ENCODE measurements around the gene ZC3H12D. TPM values are rescaled to one million over a fixed set of nuclear protein-coding genes. Genes with fewer than 3 reads are reported as not detected.

ZC3H12D gene
- total and polyA plus RNA-seq, 4 experiments from 2014 or later, result 3.1 to 106 (median 50.6) TPM

DNA sequence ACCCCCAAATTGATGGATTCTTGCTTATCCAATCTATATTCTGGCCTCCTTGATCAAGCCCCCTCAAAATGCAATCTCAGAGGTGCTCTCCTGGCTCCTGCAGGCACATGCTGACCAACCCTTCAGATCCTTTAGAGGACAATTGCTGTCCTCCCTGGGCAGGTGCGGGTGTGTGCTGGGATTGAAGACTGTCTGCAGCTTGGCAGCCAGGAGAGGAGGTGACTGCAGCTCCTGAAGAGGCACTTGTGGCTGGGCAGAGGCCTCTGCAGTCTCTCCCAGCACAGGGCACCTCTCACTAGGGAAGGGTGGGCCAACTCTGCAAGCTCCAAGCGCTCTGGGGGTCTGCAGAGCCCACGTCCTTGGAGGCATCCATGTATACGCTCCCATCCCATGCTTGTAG lies 56.2 kb downstream of the ZC3H12D start:
- peaks cover 3 to 5% (median 4%) of the 10 kb centered on the region in 4 donors for H3K4me1 Mint-ChIP-seq
- peak overlapping the region in 2 of 7 donors; percentile 46 to 68 for H3K27ac Mint-ChIP-seq
- H3K4me3 ChIP-seq (ENCODE audit: low read length in 2 of 2), result no peak overlapping the region
- no peaks in the 10 kb centered on the region for H3K36me3 ChIP-seq (ENCODE audit: insufficient read depth, low read length)
- no peaks in the 10 kb centered on the region for H3K9me3 Mint-ChIP-seq
- no peaks in the 10 kb centered on the region for H3K27me3 ChIP-seq (ENCODE audit: insufficient read depth, low read length)
- H3K27me3 Mint-ChIP-seq, result no peaks in the 10 kb centered on the region
- intact Hi-C loops (cut with micrococcal nuclease), result no loop called here
- no peak for DNase-seq
- H3K4me3 Mint-ChIP-seq, result no peak overlapping the region
- POLR2A ChIA-PET (ENCODE audit: partially characterized antibody), result interaction anchor here (0.6 kb wide), 1 partner anchor 399 kb away, joined by 4 read pairs; no protein-coding TSS in a partner anchor
- H3K36me3 Mint-ChIP-seq, result no peaks in the 10 kb centered on the region
- CTCF ChIA-PET (ENCODE audit: partially characterized antibody), result interaction anchor here (1.1 kb wide), 1 partner anchor 88 kb away, joined by 7 read pairs; no protein-coding TSS in a partner anchor
- H3K4me1 ChIP-seq (ENCODE audit: insufficient read depth, low read length), result peaks cover 8% of the 10 kb centered on the region
- H3K27ac ChIP-seq (ENCODE audit: low read depth, low read length), result no peak overlapping the region
- H3K9me3 ChIP-seq (ENCODE audit: control insufficient read depth in 1 of 2, low read length in 2 of 2), result no peaks in the 10 kb centered on the region

DNA sequence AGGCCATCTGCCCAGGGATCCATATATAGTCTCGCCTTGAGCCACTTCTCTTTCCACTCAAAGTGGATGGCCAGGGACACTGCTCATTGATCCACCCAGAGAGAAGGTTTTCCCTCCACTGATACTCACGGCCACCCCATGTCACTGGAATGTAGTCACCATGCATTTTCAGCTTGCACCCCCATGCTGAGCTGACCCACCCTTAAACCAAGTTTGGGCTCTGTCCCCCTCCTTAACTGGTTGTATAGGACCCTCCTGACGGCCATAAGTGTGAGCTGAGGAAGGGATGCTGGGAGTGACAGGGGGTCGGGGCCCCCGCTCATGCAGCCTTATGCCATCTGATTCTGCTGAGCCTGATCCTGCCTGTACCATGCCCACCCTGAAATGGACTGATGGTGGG lies 59.1 kb downstream of the ZC3H12D start:
- no peak overlapping the region for H3K4me3 Mint-ChIP-seq
- intact Hi-C loops (cut with micrococcal nuclease), result no loop called here
- Histone ChIP-seq H3K9me3 (ENCODE audit: control insufficient read depth in 1 of 2, low read length in 2 of 2) (no peaks in the 10 kb centered on the region), H3K4me3 (ENCODE audit: low read length in 2 of 2) (no peak overlapping the region), H3K4me1 (ENCODE audit: insufficient read depth, low read length) (no peaks in the 10 kb centered on the region), H3K36me3 (ENCODE audit: insufficient read depth, low read length) (no peaks in the 10 kb centered on the region), H3K27me3 (ENCODE audit: insufficient read depth, low read length) (no peaks in the 10 kb centered on the region), H3K27ac (ENCODE audit: low read depth, low read length) (no peak overlapping the region)
- CTCF ChIA-PET (ENCODE audit: partially characterized antibody), result interaction anchor here (1.2 to 1.7 kb wide), 2 partner anchors 341 to 394 kb away, joined by 5 to 6 read pairs; no protein-coding TSS in a partner anchor
- POLR2A ChIA-PET (ENCODE audit: partially characterized antibody), result no interaction called here
- no peaks in the 10 kb centered on the region for H3K36me3 Mint-ChIP-seq
- no peaks in the 10 kb centered on the region for H3K9me3 Mint-ChIP-seq
- DNase-seq, result no peak
- H3K4me1 Mint-ChIP-seq, result peaks cover 0 to 4% (median 1%) of the 10 kb centered on the region in 4 donors
- peak overlapping the region in 1 of 7 donors; percentile 6 for H3K27ac Mint-ChIP-seq
- no peaks in the 10 kb centered on the region for H3K27me3 Mint-ChIP-seq

DNA sequence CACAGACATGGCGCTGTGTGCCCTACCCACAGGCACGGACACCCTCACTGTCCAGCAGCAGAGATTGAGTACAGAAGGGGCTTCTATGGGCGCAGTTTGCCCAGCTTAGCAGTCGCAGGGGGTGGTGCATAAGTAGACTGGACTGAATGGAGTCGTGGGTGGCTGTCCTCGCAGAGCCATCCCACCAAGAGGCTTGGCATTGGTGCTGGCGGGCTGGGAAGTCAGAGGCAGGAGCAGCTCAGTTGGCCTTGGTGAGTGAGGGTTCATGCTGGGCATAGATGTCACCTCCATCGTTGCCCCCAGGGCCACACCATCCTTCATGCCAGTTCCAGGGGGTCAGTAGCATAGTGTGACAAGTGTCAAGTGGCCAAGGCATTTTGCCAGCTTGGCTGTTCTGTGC lies 59.6 kb downstream of the ZC3H12D start:
- Histone ChIP-seq H3K9me3 (ENCODE audit: control insufficient read depth in 1 of 2, low read length in 2 of 2) (no peaks in the 10 kb centered on the region), H3K27ac (ENCODE audit: low read depth, low read length) (no peak overlapping the region), H3K4me3 (ENCODE audit: low read length in 2 of 2) (no peak overlapping the region), H3K27me3 (ENCODE audit: insufficient read depth, low read length) (no peaks in the 10 kb centered on the region), H3K4me1 (ENCODE audit: insufficient read depth, low read length) (no peaks in the 10 kb centered on the region), H3K36me3 (ENCODE audit: insufficient read depth, low read length) (no peaks in the 10 kb centered on the region)
- Mint-ChIP-seq H3K27ac (peak overlapping the region in 1 of 7 donors; percentile 6), H3K4me1 (peaks cover 0 to 8% (median 5%) of the 10 kb centered on the region in 4 donors), H3K36me3 (no peaks in the 10 kb centered on the region), H3K27me3 (no peaks in the 10 kb centered on the region), H3K9me3 (no peaks in the 10 kb centered on the region), H3K4me3 (no peak overlapping the region)
- ChIA-PET POLR2A (ENCODE audit: partially characterized antibody) (interaction anchor here (0.9 kb wide), 1 partner anchor 88 kb away, joined by 3 read pairs; no protein-coding TSS in a partner anchor), CTCF (ENCODE audit: partially characterized antibody) (interaction anchor here (1.2 to 1.7 kb wide), 2 partner anchors 341 to 394 kb away, joined by 5 to 6 read pairs; no protein-coding TSS in a partner anchor)
- intact Hi-C loops (cut with micrococcal nuclease), result no loop called here
- DNase-seq, result no peak

DNA sequence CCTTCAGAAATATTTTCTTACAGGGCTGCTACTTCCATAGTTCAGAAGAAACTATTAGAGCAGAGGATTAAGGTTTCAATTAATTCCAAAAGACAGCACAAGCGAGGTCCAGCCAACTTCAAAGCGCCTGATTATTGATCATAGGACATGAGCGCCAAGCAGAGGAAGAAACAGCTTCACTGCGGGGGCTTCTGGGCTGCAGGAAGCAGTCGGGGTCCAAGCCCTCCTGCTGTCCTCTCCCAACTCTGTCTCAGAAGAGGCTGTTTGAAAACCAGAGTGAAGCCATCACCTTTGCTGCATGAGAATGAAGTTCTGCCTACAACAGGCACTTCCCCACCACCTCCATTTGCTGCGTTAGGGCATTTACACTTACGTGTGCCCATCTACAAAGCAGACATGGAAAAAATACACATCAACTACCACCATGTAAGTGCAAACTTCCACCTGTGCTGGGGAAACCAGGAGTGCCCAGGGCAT lies 60.8 kb downstream of the ZC3H12D start:
- H3K4me1 ChIP-seq (ENCODE audit: insufficient read depth, low read length), result no peaks in the 10 kb centered on the region
- no peaks in the 10 kb centered on the region for H3K27me3 Mint-ChIP-seq
- no peaks in the 10 kb centered on the region for H3K9me3 ChIP-seq (ENCODE audit: control insufficient read depth in 1 of 2, low read length in 2 of 2)
- H3K36me3 ChIP-seq (ENCODE audit: insufficient read depth, low read length), result no peaks in the 10 kb centered on the region
- no peaks in the 10 kb centered on the region for H3K9me3 Mint-ChIP-seq
- H3K36me3 Mint-ChIP-seq, result no peaks in the 10 kb centered on the region
- no peaks in the 10 kb centered on the region for H3K27me3 ChIP-seq (ENCODE audit: insufficient read depth, low read length)
- H3K4me3 Mint-ChIP-seq, result no peak overlapping the region
- POLR2A ChIA-PET (ENCODE audit: partially characterized antibody), result interaction anchor here (0.9 kb wide), 1 partner anchor 86 kb away, joined by 3 read pairs; no protein-coding TSS in a partner anchor
- H3K27ac ChIP-seq (ENCODE audit: low read depth, low read length), result no peak overlapping the region
- CTCF ChIA-PET (ENCODE audit: partially characterized antibody), result interaction anchor here (1.2 to 6.1 kb wide), 3 partner anchors 8 to 395 kb away, joined by 3 to 38 read pairs (median 5); no protein-coding TSS in a partner anchor
- H3K27ac Mint-ChIP-seq, result no peak overlapping the region
- no peak overlapping the region for H3K4me3 ChIP-seq (ENCODE audit: low read length in 2 of 2)
- peaks cover 0 to 12% (median 11%) of the 10 kb centered on the region in 4 donors for H3K4me1 Mint-ChIP-seq
- intact Hi-C loops (cut with micrococcal nuclease), result no loop called here
- no peak for DNase-seq

DNA sequence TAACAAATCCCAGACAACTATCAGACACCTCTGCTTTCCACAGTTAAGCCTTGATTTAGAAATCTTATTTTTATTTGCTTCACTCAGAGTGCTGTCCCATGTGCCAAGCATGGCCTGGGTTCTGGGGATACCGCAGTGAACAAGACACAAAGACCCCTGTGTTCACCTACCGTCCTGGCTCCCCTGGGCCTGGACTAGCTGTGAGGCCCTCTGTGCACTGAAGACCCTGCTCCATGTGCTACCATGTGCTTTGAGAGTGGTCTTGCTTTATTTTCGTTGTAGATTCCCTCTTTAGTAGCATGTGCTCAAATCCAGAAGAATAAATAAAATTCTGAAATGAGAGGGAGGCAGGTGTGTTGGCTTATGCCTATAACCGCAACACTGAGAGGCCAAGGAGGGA lies 62.2 kb downstream of the ZC3H12D start:
- Histone ChIP-seq H3K27ac (ENCODE audit: low read depth, low read length) (no peak overlapping the region), H3K4me1 (ENCODE audit: insufficient read depth, low read length) (no peaks in the 10 kb centered on the region), H3K9me3 (ENCODE audit: control insufficient read depth in 1 of 2, low read length in 2 of 2) (no peaks in the 10 kb centered on the region), H3K4me3 (ENCODE audit: low read length in 2 of 2) (no peak overlapping the region), H3K36me3 (ENCODE audit: insufficient read depth, low read length) (no peaks in the 10 kb centered on the region), H3K27me3 (ENCODE audit: insufficient read depth, low read length) (no peaks in the 10 kb centered on the region)
- ChIA-PET CTCF (ENCODE audit: partially characterized antibody) (interaction anchor here (0.7 to 6.1 kb wide), 2 partner anchors 10 to 370 kb away, joined by 3 to 38 read pairs; no protein-coding TSS in a partner anchor), POLR2A (ENCODE audit: partially characterized antibody) (no interaction called here)
- no peaks in the 10 kb centered on the region for H3K36me3 Mint-ChIP-seq
- intact Hi-C loops (cut with micrococcal nuclease), result no loop called here
- peaks cover 0 to 12% (median 12%) of the 10 kb centered on the region in 4 donors for H3K4me1 Mint-ChIP-seq
- H3K27me3 Mint-ChIP-seq, result no peaks in the 10 kb centered on the region
- no peak overlapping the region for H3K27ac Mint-ChIP-seq
- no peak overlapping the region for H3K4me3 Mint-ChIP-seq
- DNase-seq, result no peak
- H3K9me3 Mint-ChIP-seq, result peaks cover 0 to 1% (median 0%) of the 10 kb centered on the region in 8 donors

DNA sequence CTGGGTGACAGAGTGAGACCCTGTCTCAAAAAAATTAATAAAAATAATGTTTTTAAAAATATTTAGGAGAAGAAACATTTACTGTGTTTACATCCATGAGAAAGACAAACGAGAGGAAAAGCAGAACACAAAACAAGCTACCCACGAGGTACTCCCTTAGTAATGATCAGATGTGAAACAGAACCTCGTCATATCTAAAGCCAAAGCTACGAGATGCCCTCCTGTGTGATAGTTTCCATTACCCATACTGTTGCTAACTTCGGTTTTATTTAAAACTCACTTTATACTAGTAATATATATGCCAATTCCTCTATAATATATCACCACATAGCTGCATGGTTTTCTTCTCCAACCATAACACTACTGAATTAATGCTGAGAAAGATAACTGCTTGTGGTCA lies 63.7 kb downstream of the ZC3H12D start:
- Histone ChIP-seq H3K4me3 (ENCODE audit: low read length in 2 of 2) (no peak overlapping the region), H3K27me3 (ENCODE audit: insufficient read depth, low read length) (no peaks in the 10 kb centered on the region), H3K9me3 (ENCODE audit: control insufficient read depth in 1 of 2, low read length in 2 of 2) (no peaks in the 10 kb centered on the region), H3K4me1 (ENCODE audit: insufficient read depth, low read length) (no peaks in the 10 kb centered on the region), H3K27ac (ENCODE audit: low read depth, low read length) (no peak overlapping the region), H3K36me3 (ENCODE audit: insufficient read depth, low read length) (no peaks in the 10 kb centered on the region)
- Mint-ChIP-seq H3K27ac (no peak overlapping the region), H3K36me3 (peaks cover 0 to 4% of the 10 kb centered on the region in 2 donors), H3K4me3 (no peak overlapping the region), H3K4me1 (peaks cover 0 to 14% (median 12%) of the 10 kb centered on the region in 4 donors), H3K9me3 (peaks cover 0 to 6% (median 1%) of the 10 kb centered on the region in 8 donors), H3K27me3 (no peaks in the 10 kb centered on the region)
- intact Hi-C loops (cut with micrococcal nuclease), result no loop called here
- ChIA-PET CTCF (ENCODE audit: partially characterized antibody) (interaction anchor here (1.0 to 6.1 kb wide), 4 partner anchors 8 to 339 kb away, joined by 3 to 38 read pairs (median 6); no protein-coding TSS in a partner anchor), POLR2A (ENCODE audit: partially characterized antibody) (interaction anchor here (1.2 to 1.8 kb wide), 2 partner anchors 11 to 327 kb away, joined by 4 to 5 read pairs; no protein-coding TSS in a partner anchor)
- no peak for DNase-seq

DNA sequence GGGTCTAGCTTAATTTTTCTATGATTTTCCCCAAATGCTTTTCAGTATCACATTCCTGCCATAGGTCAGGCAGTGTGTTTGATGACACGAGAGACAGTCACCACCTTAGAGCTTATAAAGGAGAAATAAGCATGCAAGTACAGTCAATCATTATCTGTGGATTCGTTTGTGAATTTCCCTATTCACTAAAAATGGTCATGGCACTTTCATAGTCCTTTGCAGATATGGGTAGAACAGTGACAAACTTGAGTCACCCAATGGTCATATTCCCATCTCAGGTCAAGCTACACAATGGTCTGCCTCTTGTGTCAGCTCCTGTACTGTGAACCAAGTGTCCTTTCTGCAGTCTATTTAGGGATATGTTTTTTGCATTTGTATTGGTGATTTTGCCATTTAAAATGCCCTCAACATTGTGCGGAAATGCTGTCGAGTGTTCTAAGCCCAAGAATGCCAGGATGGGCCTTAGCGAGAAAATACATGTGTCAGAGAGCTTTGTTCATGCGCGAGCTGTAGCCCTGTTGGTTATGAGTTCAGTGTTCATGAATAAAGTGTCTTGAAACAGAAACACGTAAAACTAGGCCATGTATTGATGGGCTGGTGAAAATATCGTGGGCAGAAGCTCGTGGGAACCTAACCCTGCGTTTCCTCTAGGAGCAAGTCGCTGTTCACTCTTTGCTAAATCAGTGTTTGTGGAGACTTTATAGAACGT lies 65.0 kb downstream of the ZC3H12D start:
- H3K4me3 Mint-ChIP-seq, result no peak overlapping the region
- no peak for DNase-seq
- H3K4me1 Mint-ChIP-seq, result peaks cover 0 to 16% (median 14%) of the 10 kb centered on the region in 4 donors
- POLR2A ChIA-PET (ENCODE audit: partially characterized antibody), result interaction anchor here (0.6 to 1.8 kb wide), 4 partner anchors 10 to 326 kb away, joined by 3 to 9 read pairs (median 4); no protein-coding TSS in a partner anchor
- H3K27ac Mint-ChIP-seq, result peak overlapping the region in 1 of 7 donors; percentile 25
- no peaks in the 10 kb centered on the region for H3K27me3 ChIP-seq (ENCODE audit: insufficient read depth, low read length)
- CTCF ChIA-PET (ENCODE audit: partially characterized antibody), result interaction anchor here (1.3 to 6.1 kb wide), 4 partner anchors 9 to 335 kb away, joined by 3 to 38 read pairs (median 6); no protein-coding TSS in a partner anchor
- intact Hi-C loops (cut with micrococcal nuclease), result no loop called here
- H3K4me3 ChIP-seq (ENCODE audit: low read length in 2 of 2), result no peak overlapping the region
- H3K9me3 Mint-ChIP-seq, result peaks cover 0 to 7% (median 2%) of the 10 kb centered on the region in 8 donors
- H3K4me1 ChIP-seq (ENCODE audit: insufficient read depth, low read length), result no peaks in the 10 kb centered on the region
- H3K36me3 ChIP-seq (ENCODE audit: insufficient read depth, low read length), result no peaks in the 10 kb centered on the region
- H3K36me3 Mint-ChIP-seq, result peaks cover under 1 to 14% of the 10 kb centered on the region in 2 donors
- H3K27ac ChIP-seq (ENCODE audit: low read depth, low read length), result no peak overlapping the region
- H3K27me3 Mint-ChIP-seq, result no peaks in the 10 kb centered on the region
- no peaks in the 10 kb centered on the region for H3K9me3 ChIP-seq (ENCODE audit: control insufficient read depth in 1 of 2, low read length in 2 of 2)

Data from CD4-positive, alpha-beta memory T cell (primary cell).